ENCODE data around the gene CD47.

The CD47 gene

GRCh38 chr3:108028896-108029295, 61.9 kb downstream of the CD47 start:
- Histone ChIP-seq H4K20me1 (no peaks in the 10 kb centered on the region), H3K4me1 (peaks cover 0 to 29% (median 0%) of the 10 kb centered on the region in 10 experiments; a peak in 7 of 20 replicates), H3K9me3 (replicated peaks in 1 of 11) (peaks cover 5 to 23% (median 11%) of the 10 kb centered on the region in 11 experiments; a peak in 14 of 22 replicates), H3K36me3 (peaks cover 0 to 7% (median 0%) of the 10 kb centered on the region in 11 experiments; a peak in 3 of 22 replicates), H3K4me2 (no peak overlapping the region), H3K27ac (no peak overlapping the region), H3K27me3 (no peaks in the 10 kb centered on the region), H3K9ac (no peak overlapping the region), H3K4me3 (no peak overlapping the region)
- TF ChIP-seq Cebpa-rat (IDR thresholded peaks at IDR 0.05) = no peak

- TF ChIP-seq Cebpa-rat (IDR thresholded peaks at IDR 0.05) = no peak
- Histone ChIP-seq H3K36me3 (0 out of 22 replicates have a peak, but pooled peaks cover 0 to 5% (median 0%) of the 10 kb centered on the region in 11 experiments), H3K4me1 (peaks cover 0 to 15% (median 0%) of the 10 kb centered on the region in 10 experiments; a peak in 7 of 20 replicates)
These were observed 65.7 kb downstream of the CD47 start for GRCh38 chr3:108025177-108025576.

GRCh38 chr3:108024146-108024850, 66.5 kb downstream of the CD47 start:
- no peak overlapping the region for H3K4me3 ChIP-seq
- H3K4me2 ChIP-seq = peak overlapping the region in 3 of 11 experiments; percentile 6 to 35 (median 33); a peak in 4 of 22 replicates
- H3K9me3 ChIP-seq (replicated peaks in 1 of 11) = peaks cover 5 to 23% (median 11%) of the 10 kb centered on the region in 11 experiments; a peak in 14 of 22 replicates
- H3K36me3 ChIP-seq = 0 out of 22 replicates have a peak, but pooled peaks cover 0 to 5% (median 0%) of the 10 kb centered on the region in 11 experiments
- no peaks in the 10 kb centered on the region for H4K20me1 ChIP-seq
- H3K4me1 ChIP-seq = peaks cover 0 to 15% (median 0%) of the 10 kb centered on the region in 10 experiments; a peak in 7 of 20 replicates
- H3K27me3 ChIP-seq = no peaks in the 10 kb centered on the region
- H3K27ac ChIP-seq = no peak overlapping the region
- TF ChIP-seq Cebpa-rat (IDR thresholded peaks at IDR 0.05) = no peak
- no peak overlapping the region for H3K9ac ChIP-seq

More at GRCh38 chr3:108025177-108025576, 65.7 kb downstream of the CD47 start:
- H3K4me3 ChIP-seq = no peak overlapping the region
- H3K9me3 ChIP-seq (replicated peaks in 1 of 11) = peaks cover 5 to 23% (median 11%) of the 10 kb centered on the region in 11 experiments; a peak in 14 of 22 replicates
- H4K20me1 ChIP-seq = no peaks in the 10 kb centered on the region
- peak overlapping the region in 3 of 11 experiments; percentile 6 to 35 (median 33); a peak in 2 of 22 replicates for H3K4me2 ChIP-seq
- no peak overlapping the region for H3K9ac ChIP-seq
- H3K27ac ChIP-seq = no peak overlapping the region
- H3K27me3 ChIP-seq = no peaks in the 10 kb centered on the region

- Histone ChIP-seq H3K36me3 (no peaks in the 10 kb centered on the region), H3K27ac (no peak overlapping the region), H3K4me3 (no peak overlapping the region), H3K4me2 (no peak overlapping the region), H3K9me3 (replicated peaks in 1 of 11) (peaks cover under 1 to 15% (median 7%) of the 10 kb centered on the region in 11 experiments; a peak in 14 of 22 replicates), H3K27me3 (no peaks in the 10 kb centered on the region), H3K4me1 (peaks cover 0 to 15% (median 0%) of the 10 kb centered on the region in 10 experiments; a peak in 7 of 20 replicates), H4K20me1 (no peaks in the 10 kb centered on the region), H3K9ac (no peak overlapping the region)
- TF ChIP-seq Cebpa-rat (IDR thresholded peaks at IDR 0.05) = no peak
These were observed 68.3 kb downstream of the CD47 start for GRCh38 chr3:108022256-108023150.

GRCh38 chr3:108021533-108021932, 69.3 kb downstream of the CD47 start:
- TF ChIP-seq Cebpa-rat (IDR thresholded peaks at IDR 0.05) = no peak
- no peak overlapping the region for H3K4me3 ChIP-seq
- H3K27me3 ChIP-seq = no peaks in the 10 kb centered on the region
- peaks cover 0 to 15% (median 0%) of the 10 kb centered on the region in 10 experiments; a peak in 7 of 20 replicates for H3K4me1 ChIP-seq
- no peak overlapping the region for H3K9ac ChIP-seq
- H3K36me3 ChIP-seq = no peaks in the 10 kb centered on the region
- H3K9me3 ChIP-seq (replicated peaks in 1 of 11) = peaks cover 0 to 7% (median 0%) of the 10 kb centered on the region in 11 experiments; a peak in 7 of 22 replicates
- no peak overlapping the region for H3K27ac ChIP-seq
- no peaks in the 10 kb centered on the region for H4K20me1 ChIP-seq
- H3K4me2 ChIP-seq = no peak overlapping the region

GRCh38 chr3:108021131-108021530, 69.7 kb downstream of the CD47 start:
- H3K4me3 ChIP-seq = no peak overlapping the region
- H3K4me2 ChIP-seq = no peak overlapping the region
- H4K20me1 ChIP-seq = no peaks in the 10 kb centered on the region
- no peaks in the 10 kb centered on the region for H3K27me3 ChIP-seq
- no peak overlapping the region for H3K27ac ChIP-seq
- peaks cover 0 to 3% (median 0%) of the 10 kb centered on the region in 11 experiments; a peak in 2 of 22 replicates for H3K9me3 ChIP-seq (replicated peaks in 1 of 11)
- H3K9ac ChIP-seq = no peak overlapping the region
- H3K36me3 ChIP-seq = no peaks in the 10 kb centered on the region
- no peak for TF ChIP-seq Cebpa-rat (IDR thresholded peaks at IDR 0.05)
- peaks cover 0 to 15% (median 0%) of the 10 kb centered on the region in 10 experiments; a peak in 7 of 20 replicates for H3K4me1 ChIP-seq

GRCh38 chr3:108018552-108018951, 72.3 kb downstream of the CD47 start:
- H3K27ac ChIP-seq = no peak overlapping the region

GRCh38 chr3:108017587-108017986, 73.2 kb downstream of the CD47 start:
- Histone ChIP-seq H3K4me2 (no peak overlapping the region), H3K9me3 (replicated peaks in 1 of 11) (no peaks in the 10 kb centered on the region), H3K27ac (no peak overlapping the region), H3K27me3 (no peaks in the 10 kb centered on the region), H3K4me1 (no peaks in the 10 kb centered on the region), H3K4me3 (no peak overlapping the region), H4K20me1 (no peaks in the 10 kb centered on the region), H3K9ac (no peak overlapping the region), H3K36me3 (no peaks in the 10 kb centered on the region)
- no peak for TF ChIP-seq Cebpa-rat (IDR thresholded peaks at IDR 0.05)

More at GRCh38 chr3:108018552-108018951, 72.3 kb downstream of the CD47 start:
- H3K9me3 ChIP-seq (replicated peaks in 1 of 11) = no peaks in the 10 kb centered on the region
- no peak for TF ChIP-seq Cebpa-rat (IDR thresholded peaks at IDR 0.05)
- H3K4me3 ChIP-seq = no peak overlapping the region
- H3K36me3 ChIP-seq = no peaks in the 10 kb centered on the region
- H4K20me1 ChIP-seq = no peaks in the 10 kb centered on the region
- no peaks in the 10 kb centered on the region for H3K4me1 ChIP-seq
- no peaks in the 10 kb centered on the region for H3K27me3 ChIP-seq
- H3K9ac ChIP-seq = no peak overlapping the region
- H3K4me2 ChIP-seq = no peak overlapping the region

GRCh38 chr3:108014943-108015342, 75.9 kb downstream of the CD47 start:
- Histone ChIP-seq H3K36me3 (no peaks in the 10 kb centered on the region), H3K4me3 (no peak overlapping the region), H3K27ac (no peak overlapping the region), H3K27me3 (no peaks in the 10 kb centered on the region), H3K9me3 (replicated peaks in 1 of 11) (no peaks in the 10 kb centered on the region), H3K9ac (no peak overlapping the region), H3K4me2 (no peak overlapping the region), H4K20me1 (no peaks in the 10 kb centered on the region), H3K4me1 (no peaks in the 10 kb centered on the region)
- TF ChIP-seq Cebpa-rat (IDR thresholded peaks at IDR 0.05) = no peak
